A549 (cell line): ENCODE results near the gene PLCB1. TPM values are rescaled to one million over a fixed set of nuclear protein-coding genes. Genes with fewer than 3 reads are reported as not detected.

Source experiments
- ATAC-seq, 2 experiments: fragments of 200-7000 bp in 1 of 2; fragments of >200 bp in 1 of 2; cut with Nextera tagmentation in 1 of 2; cut with Tn5 transposase in 1 of 2; 3 replicates each; pipeline versions ENCODE4 v1.8.0 to v1.9.1; 2018 to 2020; ENCODE audit warnings: mild to moderate bottlenecking in 1 of 2, moderate library complexity in 1 of 2
- CTCF ChIA-PET: fragments of 300-600 bp; sonication (Branson Sonifier 250); formaldehyde crosslinking; extraction: SDS; loops from one replicate; lab custom pipeline; 2021; ENCODE audit warnings: antibody characterized with exemption, inconsistent platforms; lab: Yijun Ruan, JAX
- POLR2A ChIA-PET: fragments of 350-600 bp; formaldehyde crosslinking; extraction: SDS; loops from one replicate; lab custom pipeline; 2021; ENCODE audit warnings: antibody characterized with exemption, inconsistent platforms; lab: Yijun Ruan, JAX
- DNase-seq, 2 experiments: peaks; one replicate each; pipeline versions ENCODE4 v3.0.0 to v3.0.0-alpha.2; 2011 to 2016; ENCODE audit warnings: low read depth in 1 of 2, low spot score in 1 of 2
- FAIRE-seq: peaks from 2 replicates; lab custom pipeline; 2011; peaks lifted over from hg19 to GRCh38; lab: Jason Lieb, UNC
- H3K27ac ChIP-seq, 2 experiments: fragments of >200 bp; sonication (Bioruptor Twin); formaldehyde crosslinking; 3 replicates each; pipeline ENCODE4 v1.5.1; 2016 to 2017
- H3K4me1 ChIP-seq: fragments of >200 bp; sonication (Bioruptor Twin); formaldehyde crosslinking; 3 replicates; pipeline ENCODE4 v1.6.1; 2016
- H3K4me2 ChIP-seq: fragments of >200 bp; sonication (Bioruptor Twin); formaldehyde crosslinking; 3 replicates; pipeline ENCODE4 v1.6.1; 2016
- H3K4me3 ChIP-seq: fragments of >200 bp; sonication (Bioruptor Twin); formaldehyde crosslinking; 3 replicates; pipeline ENCODE4 v1.5.1; 2016
- H3K9me3 ChIP-seq: fragments of >200 bp; sonication (Bioruptor Twin); formaldehyde crosslinking; 3 replicates; pipeline ENCODE4 v1.6.1; 2016
- CBX8 ChIP-seq: fragments of 200-600 bp; sonication (generic); IDR thresholded peaks from 2 replicates; pipeline ENCODE4 v1.6.1; 2016
- EHF ChIP-seq: fragments of 250-450 bp; sonication (Bioruptor Pico); IDR thresholded peaks from 2 replicates; pipeline ENCODE4 v1.5.0; 2020; ENCODE audit warnings: mild to moderate bottlenecking
- GATA3 ChIP-seq: IDR thresholded peaks from 2 replicates; pipeline ENCODE4 v1.6.1; 2012; ENCODE audit warnings: borderline replicate concordance
- HOXB5 ChIP-seq: fragments of 250-450 bp; sonication (Bioruptor Pico); IDR thresholded peaks from 2 replicates; pipeline ENCODE4 v1.5.0; 2020; ENCODE audit warnings: mild to moderate bottlenecking, moderate library complexity
- JUN ChIP-seq, 2 experiments: fragments of >200 bp; sonication (Bioruptor Twin); formaldehyde crosslinking; IDR thresholded peaks; 2 replicates in 1 of 2; 3 replicates in 1 of 2; pipeline ENCODE4 v1.6.1; 2016 to 2017
- JUNB ChIP-seq: fragments of >200 bp; sonication (Bioruptor Twin); formaldehyde crosslinking; IDR thresholded peaks from 2 replicates; pipeline ENCODE4 v1.6.1; 2016
- MAFK ChIP-seq: fragments of 450-650 bp; IDR thresholded peaks from 2 replicates; pipeline ENCODE4 v1.6.1; 2014; ENCODE audit not compliant: partially characterized antibody
- MYC ChIP-seq: IDR thresholded peaks from 2 replicates; pipeline ENCODE4 v1.6.1; 2012; ENCODE audit warnings: mild to moderate bottlenecking, inconsistent platforms, low read length, improper control_type of control experiment, borderline replicate concordance
- NPAS2 ChIP-seq: fragments of 250-450 bp; sonication (Bioruptor Pico); IDR thresholded peaks from 2 replicates; pipeline ENCODE4 v1.8.0; 2022; ENCODE audit warnings: mild to moderate bottlenecking, moderate library complexity, borderline replicate concordance
- POLR2AphosphoS2 ChIP-seq: conservative IDR thresholded peaks from 2 replicates; pipeline ENCODE4 v1.6.1; 2012; ENCODE audit warnings: low read length, improper control_type of control experiment, inconsistent platforms
- RAD21 ChIP-seq, 2 experiments: fragments of >200 bp in 1 of 2; sonication (Bioruptor Twin) in 1 of 2; formaldehyde crosslinking in 1 of 2; IDR thresholded peaks in 1 of 2; conservative IDR thresholded peaks in 1 of 2; 2 replicates in 1 of 2; 3 replicates in 1 of 2; pipeline ENCODE4 v1.6.1; 2012 to 2018; ENCODE audit warnings: inconsistent platforms in 1 of 2
- RCOR1 ChIP-seq: fragments of 150-350 bp; IDR thresholded peaks from 2 replicates; pipeline ENCODE4 v1.6.1; 2014; ENCODE audit warnings: antibody characterized with exemption, low read length, low read depth
- SMC3 ChIP-seq: fragments of >200 bp; sonication (Bioruptor Twin); formaldehyde crosslinking; IDR thresholded peaks from 3 replicates; pipeline ENCODE4 v1.6.1; 2018; ENCODE audit warnings: inconsistent platforms
- ZC3H11A ChIP-seq: fragments of 450-650 bp; IDR thresholded peaks from 2 replicates; pipeline ENCODE4 v1.6.1; 2014; ENCODE audit warnings: antibody characterized with exemption, mild to moderate bottlenecking
- WGBS: methylation state at CpG from one replicate; pipeline ENCODE4 v1.1.6; 2017; ENCODE audit errors: missing lambda C conversion rate; 5-methylcytosine and 5-hydroxymethylcytosine counted together
- polyA plus RNA-seq, 4 experiments: library from polyadenylated mRNA; depleted of rRNA in 3 of 4; stranded (reverse); fragments of >200 nt; fragmentation: RNase III in 1 of 4; extraction: RNeasy Plus Mini Kit Qiagen cat#74134 plus additional on column Dnase treatment in 1 of 4; gene quantifications; 2 replicates in 3 of 4; 3 replicates in 1 of 4; pipeline ENCODE4 v1.2.3, GENCODE V29; 2011 to 2017
- TF ChIP-seq, protein P1 (sequence below): fragments of 450-650 bp; IDR thresholded peaks from 2 replicates; pipeline ENCODE4 v1.6.1; 2014; ENCODE audit warnings: antibody characterized with exemption
- TF ChIP-seq, protein P2 (sequence below): fragments of >200 bp; sonication (Bioruptor Twin); formaldehyde crosslinking; IDR thresholded peaks from 3 replicates; pipeline ENCODE4 v1.5.1; 2016
- TF ChIP-seq, protein P3 (sequence below): fragments of 250-450 bp; sonication (Bioruptor Pico); IDR thresholded peaks from 2 replicates; pipeline ENCODE4 v1.5.0; 2021; ENCODE audit warnings: mild to moderate bottlenecking, moderate library complexity, borderline replicate concordance
- TF ChIP-seq, protein P4 (sequence below): fragments of 250-450 bp; sonication (Bioruptor Pico); IDR thresholded peaks from 2 replicates; pipeline ENCODE4 v1.5.0; 2020; ENCODE audit warnings: low read depth, mild to moderate bottlenecking, moderate library complexity
- TF ChIP-seq, protein P5 (sequence below): fragments of >200 bp; sonication (Bioruptor Twin); formaldehyde crosslinking; IDR thresholded peaks from 2 replicates; pipeline ENCODE4 v1.6.1; 2016

The PLCB1 gene
- polyA plus RNA-seq, 2 of the 4 experiments (the other 2 are of a cell fraction), result 0.97 to 6.3 TPM

DNA sequence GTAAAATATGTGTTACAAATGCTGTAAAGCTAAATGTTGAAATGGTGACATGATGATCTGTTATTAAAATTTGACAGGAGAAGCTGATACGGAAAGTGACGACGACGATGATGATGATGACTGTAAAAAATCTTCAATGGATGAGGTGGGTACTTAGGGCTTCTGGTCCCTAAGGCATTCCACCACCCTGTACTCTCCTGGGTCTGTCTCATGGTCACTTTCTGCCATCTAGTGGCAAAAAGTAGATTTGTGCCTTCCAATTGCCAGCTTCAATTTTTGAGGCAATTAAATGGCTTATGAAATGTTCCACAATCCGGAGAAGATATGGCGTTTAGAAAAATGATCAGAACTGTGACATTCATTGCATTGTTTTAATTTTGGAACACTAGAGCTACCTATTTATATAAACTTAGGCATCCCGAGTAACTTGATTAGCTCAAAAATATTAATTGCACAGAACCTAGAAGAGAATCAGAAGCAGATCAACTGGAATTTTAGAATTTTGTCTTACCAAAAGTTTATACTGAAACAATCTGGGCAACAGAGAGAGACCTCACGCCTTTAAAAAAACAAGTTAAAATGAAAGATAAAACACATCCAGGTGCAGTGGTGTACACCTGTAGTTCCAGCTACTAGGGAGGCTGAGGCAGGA is 590.3 kb downstream of the PLCB1 start:
- ATAC-seq, result peak; percentile 91 to 97
- Histone ChIP-seq H3K4me3 (no peak overlapping the region), H3K4me2 (no peak overlapping the region), H3K9me3 (no peaks in the 10 kb centered on the region), H3K4me1 (no peaks in the 10 kb centered on the region), H3K27ac (no peak overlapping the region)
- under 1% methylated on average over 8 of the region's 8 CpGs for WGBS
- ChIA-PET POLR2A (interaction anchor here (1.4 kb wide), 1 partner anchor 679 kb away, joined by 3 read pairs; no protein-coding TSS in a partner anchor), CTCF (interaction anchor here (0.6 to 7.7 kb wide), 109 partner anchors 9 to 1963 kb away, joined by 3 to 188 read pairs (median 4); partner anchors contain the start of genes HAO1 and PLCB1)
- TF ChIP-seq RAD21 (conservative IDR thresholded peaks at IDR 0.05 in 1 of 2, IDR thresholded peaks at IDR 0.05 in 1 of 2), result peak; percentile 95 to 97
- TF ChIP-seq, protein P1, sequence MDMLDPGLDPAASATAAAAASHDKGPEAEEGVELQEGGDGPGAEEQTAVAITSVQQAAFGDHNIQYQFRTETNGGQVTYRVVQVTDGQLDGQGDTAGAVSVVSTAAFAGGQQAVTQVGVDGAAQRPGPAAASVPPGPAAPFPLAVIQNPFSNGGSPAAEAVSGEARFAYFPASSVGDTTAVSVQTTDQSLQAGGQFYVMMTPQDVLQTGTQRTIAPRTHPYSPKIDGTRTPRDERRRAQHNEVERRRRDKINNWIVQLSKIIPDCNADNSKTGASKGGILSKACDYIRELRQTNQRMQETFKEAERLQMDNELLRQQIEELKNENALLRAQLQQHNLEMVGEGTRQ, result no peak
- TF ChIP-seq, protein P2, sequence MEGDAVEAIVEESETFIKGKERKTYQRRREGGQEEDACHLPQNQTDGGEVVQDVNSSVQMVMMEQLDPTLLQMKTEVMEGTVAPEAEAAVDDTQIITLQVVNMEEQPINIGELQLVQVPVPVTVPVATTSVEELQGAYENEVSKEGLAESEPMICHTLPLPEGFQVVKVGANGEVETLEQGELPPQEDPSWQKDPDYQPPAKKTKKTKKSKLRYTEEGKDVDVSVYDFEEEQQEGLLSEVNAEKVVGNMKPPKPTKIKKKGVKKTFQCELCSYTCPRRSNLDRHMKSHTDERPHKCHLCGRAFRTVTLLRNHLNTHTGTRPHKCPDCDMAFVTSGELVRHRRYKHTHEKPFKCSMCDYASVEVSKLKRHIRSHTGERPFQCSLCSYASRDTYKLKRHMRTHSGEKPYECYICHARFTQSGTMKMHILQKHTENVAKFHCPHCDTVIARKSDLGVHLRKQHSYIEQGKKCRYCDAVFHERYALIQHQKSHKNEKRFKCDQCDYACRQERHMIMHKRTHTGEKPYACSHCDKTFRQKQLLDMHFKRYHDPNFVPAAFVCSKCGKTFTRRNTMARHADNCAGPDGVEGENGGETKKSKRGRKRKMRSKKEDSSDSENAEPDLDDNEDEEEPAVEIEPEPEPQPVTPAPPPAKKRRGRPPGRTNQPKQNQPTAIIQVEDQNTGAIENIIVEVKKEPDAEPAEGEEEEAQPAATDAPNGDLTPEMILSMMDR, result peak; percentile 97
- peak; percentile 77 for TF ChIP-seq SMC3
- peak; percentile 99 for FAIRE-seq
- peak; percentile 37 to 80 for DNase-seq

DNA sequence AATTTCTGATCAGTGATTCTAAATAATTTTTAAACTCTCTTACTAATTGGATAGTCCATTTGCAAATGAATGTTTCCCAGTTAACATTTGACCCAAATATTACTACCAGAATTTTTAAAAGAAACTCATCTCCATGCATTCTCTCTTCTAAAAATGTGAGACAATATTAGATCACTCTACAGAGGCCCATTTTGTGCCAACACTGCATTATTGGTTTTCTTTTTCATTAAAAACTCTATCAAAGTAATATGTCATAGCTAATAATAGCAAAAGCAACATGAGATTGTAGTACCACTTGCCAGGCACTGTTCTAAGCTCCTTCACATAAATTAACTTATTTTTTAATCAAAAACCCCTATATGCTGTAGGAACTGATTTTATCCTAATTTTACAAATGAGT is 591.2 kb downstream of the PLCB1 start:
- ChIA-PET POLR2A (no interaction called here), CTCF (interaction anchor here (1.0 to 7.7 kb wide), 34 partner anchors 12 to 1957 kb away, joined by 3 to 188 read pairs (median 8); partner anchors contain the start of genes HAO1 and PLCB1)
- H3K9me3 ChIP-seq, result no peaks in the 10 kb centered on the region
- H3K27ac ChIP-seq, result no peak overlapping the region
- TF ChIP-seq JUN (IDR thresholded peaks at IDR 0.05) (no peak), MAFK (peak; percentile 54)
- ATAC-seq (no peak), FAIRE-seq (no peak), DNase-seq (no peak)
- no peak overlapping the region for H3K4me3 ChIP-seq
- no peak overlapping the region for H3K4me2 ChIP-seq
- no peaks in the 10 kb centered on the region for H3K4me1 ChIP-seq

DNA sequence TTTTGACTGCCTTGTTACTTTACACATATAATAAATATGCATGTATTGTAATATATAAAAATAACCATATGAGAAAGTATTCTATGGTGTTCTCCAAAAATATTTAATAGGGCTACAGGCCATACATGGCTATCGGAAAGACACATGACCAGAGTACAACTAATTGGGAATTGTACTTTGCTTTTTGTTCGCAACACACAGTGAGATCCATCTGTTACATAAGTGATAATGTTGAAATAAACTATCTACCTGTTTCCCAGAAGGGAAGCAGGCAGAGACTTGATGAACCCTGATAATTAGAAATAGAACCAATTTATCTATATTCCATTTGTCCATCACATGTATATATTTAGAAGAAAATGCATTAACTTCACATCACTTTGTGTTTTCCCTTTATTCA is 592.8 kb downstream of the PLCB1 start:
- WGBS, result 83% methylated on average over 2 of the region's 2 CpGs
- POLR2A ChIA-PET, result no interaction called here
- no peak overlapping the region for H3K4me2 ChIP-seq
- no peak for ATAC-seq
- H3K4me1 ChIP-seq, result no peaks in the 10 kb centered on the region
- peak; percentile 13 for FAIRE-seq
- H3K27ac ChIP-seq, result no peak overlapping the region
- H3K4me3 ChIP-seq, result no peak overlapping the region
- no peak for DNase-seq
- CTCF ChIA-PET, result interaction anchor here (0.5 kb wide), 1 partner anchor 26 kb away, joined by 3 read pairs; no protein-coding TSS in a partner anchor
- H3K9me3 ChIP-seq, result no peaks in the 10 kb centered on the region
- TF ChIP-seq, protein P3, sequence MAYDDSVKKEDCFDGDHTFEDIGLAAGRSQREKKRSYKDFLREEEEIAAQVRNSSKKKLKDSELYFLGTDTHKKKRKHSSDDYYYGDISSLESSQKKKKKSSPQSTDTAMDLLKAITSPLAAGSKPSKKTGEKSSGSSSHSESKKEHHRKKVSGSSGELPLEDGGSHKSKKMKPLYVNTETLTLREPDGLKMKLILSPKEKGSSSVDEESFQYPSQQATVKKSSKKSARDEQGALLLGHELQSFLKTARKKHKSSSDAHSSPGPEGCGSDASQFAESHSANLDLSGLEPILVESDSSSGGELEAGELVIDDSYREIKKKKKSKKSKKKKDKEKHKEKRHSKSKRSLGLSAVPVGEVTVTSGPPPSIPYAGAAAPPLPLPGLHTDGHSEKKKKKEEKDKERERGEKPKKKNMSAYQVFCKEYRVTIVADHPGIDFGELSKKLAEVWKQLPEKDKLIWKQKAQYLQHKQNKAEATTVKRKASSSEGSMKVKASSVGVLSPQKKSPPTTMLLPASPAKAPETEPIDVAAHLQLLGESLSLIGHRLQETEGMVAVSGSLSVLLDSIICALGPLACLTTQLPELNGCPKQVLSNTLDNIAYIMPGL, result no peak
- TF ChIP-seq, protein P4, sequence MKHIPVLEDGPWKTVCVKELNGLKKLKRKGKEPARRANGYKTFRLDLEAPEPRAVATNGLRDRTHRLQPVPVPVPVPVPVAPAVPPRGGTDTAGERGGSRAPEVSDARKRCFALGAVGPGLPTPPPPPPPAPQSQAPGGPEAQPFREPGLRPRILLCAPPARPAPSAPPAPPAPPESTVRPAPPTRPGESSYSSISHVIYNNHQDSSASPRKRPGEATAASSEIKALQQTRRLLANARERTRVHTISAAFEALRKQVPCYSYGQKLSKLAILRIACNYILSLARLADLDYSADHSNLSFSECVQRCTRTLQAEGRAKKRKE (CRISPR knock-in tag), result no peak
- TF ChIP-seq CBX8, result no peak

DNA sequence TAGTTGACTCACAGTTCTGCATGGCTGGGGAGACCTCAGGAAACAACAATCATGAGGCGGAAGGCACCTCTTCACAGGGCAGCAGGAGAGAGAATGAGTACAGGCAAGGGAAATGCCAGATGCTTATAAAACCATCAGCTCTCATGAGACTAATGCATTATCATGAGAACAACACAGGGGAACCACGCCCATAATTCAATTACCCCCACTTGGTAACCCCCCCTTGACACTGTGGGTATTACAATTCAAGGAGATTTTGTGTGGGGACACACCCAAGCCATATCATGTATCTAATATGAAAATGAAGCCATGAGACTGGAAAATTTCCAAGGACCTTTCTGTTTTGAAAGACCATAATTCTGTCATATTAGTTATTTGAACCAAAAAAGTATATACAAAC is 594.4 kb downstream of the PLCB1 start:
- FAIRE-seq, result no peak
- no peaks in the 10 kb centered on the region for H3K4me1 ChIP-seq
- DNase-seq, result no peak
- no peak overlapping the region for H3K27ac ChIP-seq
- ChIA-PET POLR2A (no interaction called here), CTCF (interaction anchor here (1.4 kb wide), 1 partner anchor 667 kb away, joined by 3 read pairs; no protein-coding TSS in a partner anchor)
- 52% methylated on average over 2 of the region's 2 CpGs for WGBS
- no peak for ATAC-seq
- no peaks in the 10 kb centered on the region for H3K9me3 ChIP-seq
- H3K4me3 ChIP-seq, result no peak overlapping the region
- H3K4me2 ChIP-seq, result no peak overlapping the region
- TF ChIP-seq, protein P1, result no peak
- no peak for TF ChIP-seq HOXB5
- TF ChIP-seq EHF, result no peak
- TF ChIP-seq CBX8, result no peak
- TF ChIP-seq, protein P2, result no peak
- no peak for TF ChIP-seq NPAS2 (CRISPR knock-in tag)
- no peak for TF ChIP-seq ZC3H11A
- TF ChIP-seq MAFK, result no peak
- no peak for TF ChIP-seq RCOR1
- TF ChIP-seq JUNB, result no peak
- TF ChIP-seq, protein P5, sequence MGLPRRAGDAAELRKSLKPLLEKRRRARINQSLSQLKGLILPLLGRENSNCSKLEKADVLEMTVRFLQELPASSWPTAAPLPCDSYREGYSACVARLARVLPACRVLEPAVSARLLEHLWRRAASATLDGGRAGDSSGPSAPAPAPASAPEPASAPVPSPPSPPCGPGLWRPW, result no peak
- no peak for TF ChIP-seq POLR2AphosphoS2
- no peak for TF ChIP-seq GATA3
- TF ChIP-seq MYC, result no peak
